Stimulated activated naive CD4-positive, alpha-beta T cell treated with Interleukin-2 at 50 U/mL for 16 hours (primary cell): Measurements from ENCODE around the gene MNT.
"Not testable (repeated sequence)": the region's sequence is repeated elsewhere in the genome, so short reads cannot be mapped to it uniquely, and the experiment has no call there.

Experiments
- DNase-seq: peaks from one replicate; lab custom pipeline; 2025; lab: John Stamatoyannopoulos, UW

The MNT gene

GRCh38 chr17:2400877-2401425 is at the start of gene MNT:
Gene MNT (minus strand): TSS chr17:2401060. CDS start chr17:2400712, 348 bp downstream.
- peak; percentile 94 for DNase-seq

GRCh38 chr17:2450016-2450650 is 49.3 kb upstream of the MNT start:
- DNase-seq: no peak

GRCh38 chr17:2449486-2449885 is 48.6 kb upstream of the MNT start:
- no peak for DNase-seq

GRCh38 chr17:2447479-2447878 is 46.6 kb upstream of the MNT start:
- DNase-seq: not testable (repeated sequence)

GRCh38 chr17:2445638-2446037 is 44.8 kb upstream of the MNT start:
- no peak for DNase-seq

- DNase-seq: no peak
Observed at GRCh38 chr17:2444382-2444781, 43.5 kb upstream of the MNT start.

- no peak for DNase-seq
Observed at GRCh38 chr17:2442166-2442565, 41.3 kb upstream of the MNT start.

GRCh38 chr17:2440930-2441329 is 40.1 kb upstream of the MNT start:
- DNase-seq: no peak

- not testable (repeated sequence) for DNase-seq
Observed at GRCh38 chr17:2439997-2440396, 39.1 kb upstream of the MNT start.

- no peak for DNase-seq
Observed at GRCh38 chr17:2438823-2439222, 38.0 kb upstream of the MNT start.

GRCh38 chr17:2436316-2436905 is 35.6 kb upstream of the MNT start:
- no peak for DNase-seq

GRCh38 chr17:2435862-2436261 is 35.0 kb upstream of the MNT start:
- DNase-seq: no peak

GRCh38 chr17:2435181-2435741 is 34.4 kb upstream of the MNT start:
- DNase-seq: no peak

GRCh38 chr17:2433696-2434095 is 32.8 kb upstream of the MNT start:
- no peak for DNase-seq

- no peak for DNase-seq
Observed at GRCh38 chr17:2427910-2428309, 27.1 kb upstream of the MNT start.

GRCh38 chr17:2427215-2427614 is 26.4 kb upstream of the MNT start:
- no peak for DNase-seq

- no peak for DNase-seq
Observed at GRCh38 chr17:2423271-2423670, 22.4 kb upstream of the MNT start.

- no peak for DNase-seq
Observed at GRCh38 chr17:2421315-2422147, 20.7 kb upstream of the MNT start.

- DNase-seq: no peak
Observed at GRCh38 chr17:2420176-2420575, 19.3 kb upstream of the MNT start.

- DNase-seq: no peak
Observed at GRCh38 chr17:2419486-2419885, 18.6 kb upstream of the MNT start.

- no peak for DNase-seq
Observed at GRCh38 chr17:2418572-2418971, 17.7 kb upstream of the MNT start.

- DNase-seq: peak; percentile 74
Observed at GRCh38 chr17:2416010-2416734, 15.3 kb upstream of the MNT start.
